ENCODE data around the gene DMPK.

GRCh38 chr19:45747513-45747912 is 34.8 kb downstream of the DMPK start:
- TF ChIP-seq, protein P1, sequence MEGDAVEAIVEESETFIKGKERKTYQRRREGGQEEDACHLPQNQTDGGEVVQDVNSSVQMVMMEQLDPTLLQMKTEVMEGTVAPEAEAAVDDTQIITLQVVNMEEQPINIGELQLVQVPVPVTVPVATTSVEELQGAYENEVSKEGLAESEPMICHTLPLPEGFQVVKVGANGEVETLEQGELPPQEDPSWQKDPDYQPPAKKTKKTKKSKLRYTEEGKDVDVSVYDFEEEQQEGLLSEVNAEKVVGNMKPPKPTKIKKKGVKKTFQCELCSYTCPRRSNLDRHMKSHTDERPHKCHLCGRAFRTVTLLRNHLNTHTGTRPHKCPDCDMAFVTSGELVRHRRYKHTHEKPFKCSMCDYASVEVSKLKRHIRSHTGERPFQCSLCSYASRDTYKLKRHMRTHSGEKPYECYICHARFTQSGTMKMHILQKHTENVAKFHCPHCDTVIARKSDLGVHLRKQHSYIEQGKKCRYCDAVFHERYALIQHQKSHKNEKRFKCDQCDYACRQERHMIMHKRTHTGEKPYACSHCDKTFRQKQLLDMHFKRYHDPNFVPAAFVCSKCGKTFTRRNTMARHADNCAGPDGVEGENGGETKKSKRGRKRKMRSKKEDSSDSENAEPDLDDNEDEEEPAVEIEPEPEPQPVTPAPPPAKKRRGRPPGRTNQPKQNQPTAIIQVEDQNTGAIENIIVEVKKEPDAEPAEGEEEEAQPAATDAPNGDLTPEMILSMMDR (conservative IDR thresholded peaks at IDR 0.05 in 1 of 2, IDR thresholded peaks at IDR 0.05 in 1 of 2; ENCODE audit: extremely low read depth in 1 of 2, insufficient read depth in 1 of 2, low read depth in 1 of 2, low read length in 2 of 2) = no peak
- no peak for TF ChIP-seq EZH2 (IDR thresholded peaks at IDR 0.05; ENCODE audit: borderline replicate concordance, low read length)

All from mammary epithelial cell (primary cell).